Measurements from ENCODE around the gene PPP1CC.
A peak's percentile ranks its signal among the peaks of the same experiment; 100 is the strongest.

PPP1CC gene

DNA sequence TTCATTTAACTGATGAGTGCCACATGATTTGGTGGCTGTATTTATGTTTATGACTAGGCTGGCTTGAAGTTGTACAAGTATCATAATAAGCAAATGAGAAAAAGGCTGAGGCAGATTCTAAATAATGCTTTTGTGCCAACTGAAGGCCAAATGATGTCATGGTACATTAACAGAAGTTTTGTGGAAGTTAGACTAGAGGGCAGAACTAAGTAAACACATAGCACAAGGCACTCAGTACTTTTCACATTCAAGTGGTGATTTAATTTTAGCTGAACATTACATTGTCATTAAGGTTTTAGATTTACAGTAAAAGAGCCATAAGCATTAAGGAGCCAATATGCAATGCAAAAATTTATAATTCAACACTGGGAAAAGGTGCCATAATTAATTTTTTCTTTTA, 21.1 kb downstream of the PPP1CC start:
- TF ChIP-seq GATA2 (IDR thresholded peaks at IDR 0.05; ENCODE audit: low read depth, low read length) = no peak
- TF ChIP-seq GATA3 (IDR thresholded peaks at IDR 0.05; ENCODE audit: low read depth, low read length) = no peak

GRCh38 chr12:110720516-110720915, 22.2 kb downstream of the PPP1CC start:
- TF ChIP-seq GATA3 (IDR thresholded peaks at IDR 0.05; ENCODE audit: low read depth, low read length) (no peak), GATA2 (IDR thresholded peaks at IDR 0.05; ENCODE audit: low read depth, low read length) (no peak)

DNA sequence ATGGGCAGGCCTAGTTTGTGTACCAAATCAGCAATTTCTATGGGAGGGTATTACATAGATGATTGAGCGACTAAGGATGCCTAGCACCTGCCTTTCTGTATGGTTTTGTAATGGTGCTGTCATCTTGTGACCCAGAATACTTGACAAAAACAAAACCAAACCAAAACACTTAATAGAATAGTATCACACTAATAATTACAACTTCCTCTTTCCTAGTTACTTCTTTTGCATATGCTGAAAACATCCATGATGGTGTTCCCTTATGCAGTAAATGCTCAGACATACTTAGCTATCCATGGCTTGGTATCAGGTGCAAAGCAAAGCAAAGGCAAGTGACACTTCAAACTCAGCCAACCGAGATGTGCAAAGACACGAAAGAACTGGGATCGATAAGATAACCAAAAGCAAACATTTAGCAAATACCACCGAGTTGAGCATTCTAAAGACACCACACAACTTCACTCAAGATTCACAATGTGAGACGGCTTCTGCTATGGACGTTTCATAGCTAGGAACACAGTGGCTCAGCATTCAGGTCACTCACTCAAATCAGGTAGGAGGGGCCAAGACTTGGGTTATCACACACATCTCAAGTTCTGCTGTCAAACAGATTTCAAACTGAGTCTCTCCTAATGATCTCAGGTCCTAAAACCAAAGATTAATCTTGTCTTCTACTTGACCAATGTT, 24.3 kb downstream of the PPP1CC start:
- no peak for TF ChIP-seq GATA3 (IDR thresholded peaks at IDR 0.05; ENCODE audit: low read depth, low read length)
- TF ChIP-seq GATA2 (IDR thresholded peaks at IDR 0.05; ENCODE audit: low read depth, low read length) = no peak

DNA sequence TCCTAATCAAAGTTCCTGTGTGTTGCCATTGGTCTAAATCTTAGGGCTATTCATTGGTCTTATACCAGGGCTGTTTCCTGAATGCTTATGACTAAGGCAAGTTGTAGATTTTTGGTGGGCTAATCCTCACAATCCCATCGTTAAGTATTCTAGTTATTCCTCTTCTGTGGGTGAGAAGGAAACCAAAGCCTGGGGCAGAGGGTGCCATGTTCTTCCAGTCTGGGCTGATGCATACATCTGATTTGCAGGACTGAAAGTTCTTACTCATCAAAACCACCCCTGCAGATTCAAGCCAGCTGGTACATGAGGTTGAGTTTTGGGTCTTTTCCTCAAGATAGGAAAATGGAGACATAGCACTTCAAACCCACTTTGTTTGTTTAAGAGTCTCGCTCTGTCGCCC, 25.7 kb downstream of the PPP1CC start:
- TF ChIP-seq GATA2 (IDR thresholded peaks at IDR 0.05; ENCODE audit: low read depth, low read length) (no peak), GATA3 (IDR thresholded peaks at IDR 0.05; ENCODE audit: low read depth, low read length) (no peak)

DNA sequence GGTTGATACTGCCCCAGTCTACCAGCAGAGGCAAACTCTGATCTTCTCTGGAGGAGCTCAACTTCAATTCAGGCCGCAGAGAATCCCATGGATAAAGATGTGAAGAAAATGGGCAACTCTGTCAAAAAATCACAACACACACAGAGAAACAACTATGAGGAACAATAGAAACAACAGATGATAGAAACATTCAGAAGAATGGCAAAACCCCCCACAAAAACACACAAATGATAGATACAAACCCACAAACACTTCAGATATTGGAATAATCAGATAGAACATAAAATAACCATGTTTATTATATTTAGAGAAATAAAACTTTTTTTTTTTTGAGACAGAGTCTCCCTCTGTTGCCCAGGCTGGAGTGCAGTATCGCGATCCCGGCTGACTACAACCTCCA, 33.8 kb downstream of the PPP1CC start:
- TF ChIP-seq GATA2 (IDR thresholded peaks at IDR 0.05; ENCODE audit: low read depth, low read length) = no peak
- no peak for TF ChIP-seq GATA3 (IDR thresholded peaks at IDR 0.05; ENCODE audit: low read depth, low read length)

DNA sequence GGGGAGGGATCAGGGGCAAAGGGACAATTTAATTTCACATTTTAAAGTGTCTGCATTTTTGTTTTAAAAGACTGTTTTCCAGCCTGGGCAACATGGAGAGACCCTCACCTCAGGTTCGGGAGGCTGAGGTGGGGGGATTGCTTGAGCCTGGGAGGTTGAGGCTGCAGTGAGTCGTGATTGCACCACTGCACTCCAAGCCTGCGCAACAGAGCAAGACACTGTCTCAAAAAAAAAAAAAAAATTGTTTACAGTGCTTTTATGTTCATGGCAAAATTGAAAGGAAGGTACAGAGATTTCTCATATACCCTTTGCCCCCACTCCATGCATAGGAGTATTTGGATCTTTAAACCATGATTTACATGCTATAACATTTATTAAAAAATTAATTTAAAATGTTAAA, 37.4 kb downstream of the PPP1CC start:
- TF ChIP-seq GATA2 (IDR thresholded peaks at IDR 0.05; ENCODE audit: low read depth, low read length) = no peak
- TF ChIP-seq GATA3 (IDR thresholded peaks at IDR 0.05; ENCODE audit: low read depth, low read length) = no peak

DNA sequence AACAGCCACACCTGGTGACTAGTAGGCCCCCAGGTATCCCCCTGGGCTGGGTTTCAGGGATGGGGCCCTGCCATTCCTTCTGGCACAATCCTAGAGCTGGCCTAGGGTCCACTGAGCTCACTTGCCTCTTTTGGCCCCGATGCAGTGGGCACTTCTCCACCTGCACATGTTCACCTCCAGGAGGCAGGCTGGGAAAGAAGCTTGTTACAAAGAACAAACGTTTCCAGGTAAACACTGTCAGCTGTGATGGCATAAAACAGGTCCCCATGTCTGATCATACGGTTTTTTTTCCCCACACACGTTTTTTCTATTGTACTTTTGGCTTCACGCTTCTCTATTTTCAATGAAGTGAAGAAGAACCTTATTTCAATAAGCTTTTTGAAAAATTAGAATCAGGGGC, 37.9 kb downstream of the PPP1CC start:
- TF ChIP-seq GATA2 (IDR thresholded peaks at IDR 0.05; ENCODE audit: low read depth, low read length) (no peak), GATA3 (IDR thresholded peaks at IDR 0.05; ENCODE audit: low read depth, low read length) (no peak)

- TF ChIP-seq GATA2 (IDR thresholded peaks at IDR 0.05; ENCODE audit: low read depth, low read length) = no peak
- no peak for TF ChIP-seq GATA3 (IDR thresholded peaks at IDR 0.05; ENCODE audit: low read depth, low read length)
Measured at GRCh38 chr12:110704231-110704630, 38.5 kb downstream of the PPP1CC start.

DNA sequence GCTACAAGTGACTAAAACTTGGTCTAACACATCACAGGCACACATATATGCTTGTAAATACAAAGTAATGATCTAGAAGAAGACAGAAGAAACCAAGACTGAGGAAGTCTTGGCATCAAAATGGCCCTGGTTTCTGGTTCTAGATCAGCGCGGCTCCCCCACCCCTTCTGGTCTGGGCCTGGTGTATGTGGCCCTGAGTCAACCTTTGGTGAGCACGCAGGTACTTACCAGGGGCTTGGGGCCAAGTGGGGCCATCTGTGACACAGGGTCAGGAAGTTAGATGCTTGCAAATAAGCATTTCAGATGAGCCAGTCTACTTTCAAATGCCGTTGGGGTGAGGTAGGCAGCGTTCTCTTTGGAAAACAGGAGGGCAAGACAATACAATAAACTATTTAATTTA, 40.6 kb downstream of the PPP1CC start:
- no peak for TF ChIP-seq GATA2 (IDR thresholded peaks at IDR 0.05; ENCODE audit: low read depth, low read length)
- TF ChIP-seq GATA3 (IDR thresholded peaks at IDR 0.05; ENCODE audit: low read depth, low read length) = no peak

GRCh38 chr12:110699591-110700445, 42.9 kb downstream of the PPP1CC start:
- TF ChIP-seq GATA2 (IDR thresholded peaks at IDR 0.05; ENCODE audit: low read depth, low read length) (peak; percentile 98), GATA3 (IDR thresholded peaks at IDR 0.05; ENCODE audit: low read depth, low read length) (peak; percentile 77)

DNA sequence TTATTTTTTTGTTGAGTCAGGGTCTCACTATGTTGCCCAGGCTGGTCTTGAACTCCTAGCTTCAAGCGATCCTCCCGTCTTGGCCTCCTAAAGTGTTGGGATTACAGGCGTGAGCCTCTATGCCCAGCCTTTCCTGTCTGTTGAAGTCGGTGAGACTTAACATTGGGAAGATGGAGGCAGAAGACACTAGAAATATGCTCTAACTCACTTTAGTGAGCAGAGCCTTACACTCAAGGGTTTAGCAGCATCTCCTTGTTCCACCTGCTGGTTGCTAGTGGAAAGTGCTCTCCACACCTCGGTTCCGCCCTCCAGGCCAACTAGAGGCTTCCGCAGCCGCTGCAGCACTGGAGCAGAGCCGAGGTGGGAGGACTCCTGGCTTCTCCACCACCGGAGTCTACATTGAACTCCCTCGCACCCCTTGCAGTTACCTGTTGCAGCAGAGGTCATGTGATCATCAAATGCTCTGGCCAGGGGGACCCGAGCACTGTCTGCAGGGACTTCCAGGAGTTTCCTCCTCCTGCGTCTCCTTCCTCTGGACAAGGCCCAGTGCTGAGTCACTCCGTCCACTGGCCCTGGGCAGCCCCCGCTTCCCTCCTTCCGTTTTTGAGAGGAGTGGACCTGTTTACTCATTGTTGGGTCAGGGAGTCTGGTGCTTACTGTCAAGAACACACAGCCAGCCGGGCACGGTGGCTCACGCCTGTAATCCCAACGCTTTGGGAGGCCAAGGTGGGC, 44.4 kb downstream of the PPP1CC start:
- TF ChIP-seq GATA2 (IDR thresholded peaks at IDR 0.05; ENCODE audit: low read depth, low read length) (no peak), GATA3 (IDR thresholded peaks at IDR 0.05; ENCODE audit: low read depth, low read length) (no peak)

GRCh38 chr12:110697236-110697635, 45.5 kb downstream of the PPP1CC start:
- TF ChIP-seq GATA2 (IDR thresholded peaks at IDR 0.05; ENCODE audit: low read depth, low read length) = no peak
- no peak for TF ChIP-seq GATA3 (IDR thresholded peaks at IDR 0.05; ENCODE audit: low read depth, low read length)

DNA sequence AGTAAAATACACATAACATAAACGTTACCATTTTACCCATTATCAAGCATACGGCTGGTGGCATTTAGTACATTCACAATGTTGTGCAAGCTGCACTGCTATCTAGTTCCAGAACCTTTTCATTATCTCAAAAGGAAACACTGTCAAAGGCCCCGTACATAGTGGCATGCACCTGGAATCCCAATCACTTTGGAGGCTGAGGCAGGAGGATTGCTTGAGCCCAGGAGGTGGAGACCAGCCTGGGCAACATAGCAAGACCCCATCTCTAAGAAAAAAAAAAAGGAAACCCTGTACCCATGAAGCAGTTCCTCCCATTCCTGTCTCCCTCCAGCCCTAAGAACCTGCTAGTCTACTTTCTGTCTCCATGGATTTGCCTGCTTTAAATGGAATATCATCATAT, 46.4 kb downstream of the PPP1CC start:
- TF ChIP-seq GATA3 (IDR thresholded peaks at IDR 0.05; ENCODE audit: low read depth, low read length) (no peak), GATA2 (IDR thresholded peaks at IDR 0.05; ENCODE audit: low read depth, low read length) (no peak)

- TF ChIP-seq GATA2 (IDR thresholded peaks at IDR 0.05; ENCODE audit: low read depth, low read length) (peak; percentile 92), GATA3 (IDR thresholded peaks at IDR 0.05; ENCODE audit: low read depth, low read length) (no peak; the same call in 1 of the 2 replicates)
Measured at GRCh38 chr12:110694330-110694901, 48.3 kb downstream of the PPP1CC start.

Measured in SH-SY5Y (cell line).